CD4-positive, alpha-beta T cell (primary cell): Measurements from ENCODE around the gene COL23A1. TPM values are rescaled to one million over a fixed set of nuclear protein-coding genes. Genes with fewer than 3 reads are reported as not detected.

Experiments
- ATAC-seq: fragments of 200-7000 bp; cut with Tn5 transposase; one replicate; pipeline ENCODE4 v1.10.0; 2022; ENCODE audit warnings: mild to moderate bottlenecking; ENCODE audit not compliant: poor library complexity
- CTCF ChIA-PET: fragments of 350-600 bp; sonication (Branson Sonifier 250); formaldehyde crosslinking; loops from one replicate; lab custom pipeline; 2021; ENCODE audit warnings: antibody characterized with exemption, inconsistent platforms; lab: Charles Lee
- POLR2A ChIA-PET: fragments of 350-600 bp; sonication (Branson Sonifier 250); formaldehyde crosslinking; loops from one replicate; lab custom pipeline; 2021; ENCODE audit warnings: antibody characterized with exemption, inconsistent platforms; lab: Charles Lee
- DNase-seq, 14 experiments: peaks; one replicate each; pipeline ENCODE4 v3.0.0-alpha.2; 2013 to 2020; ENCODE audit warnings: mixed read lengths in 2 of 14
- H3K27ac ChIP-seq, 2 donors: one replicate each; pipeline versions ENCODE4 v1.5.1 to v1.7.0; 2013; ENCODE audit warnings: low read length in 2 of 2, low read depth in 1 of 2, mild to moderate bottlenecking in 1 of 2
- H3K27me3 ChIP-seq, 2 experiments: 1 replicate in 1 of 2; 2 replicates in 1 of 2; pipeline versions ENCODE4 v1.6.1 to v1.7.0; 2013; ENCODE audit warnings: low read length in 2 of 2, control low read depth in 1 of 2, mild to moderate bottlenecking in 1 of 2, moderate library complexity in 1 of 2; ENCODE audit not compliant: insufficient read depth in 2 of 2, control insufficient read depth in 1 of 2
- H3K36me3 ChIP-seq: one replicate; pipeline ENCODE4 v1.6.1; 2013; ENCODE audit warnings: low read length, control low read depth; ENCODE audit not compliant: insufficient read depth
- H3K4me1 ChIP-seq: one replicate; pipeline ENCODE4 v1.6.1; 2013; ENCODE audit warnings: low read length, control low read depth; ENCODE audit not compliant: insufficient read depth
- H3K4me3 ChIP-seq: one replicate; pipeline ENCODE4 v1.5.1; 2013; ENCODE audit warnings: mild to moderate bottlenecking, low read length, moderate library complexity
- H3K9me3 ChIP-seq, 2 experiments: 1 replicate in 1 of 2; 2 replicates in 1 of 2; pipeline versions ENCODE4 v1.6.1 to v1.7.0; 2013; ENCODE audit warnings: low read length in 2 of 2, mild to moderate bottlenecking in 2 of 2, control low read depth in 1 of 2, moderate library complexity in 1 of 2; ENCODE audit not compliant: control insufficient read depth in 1 of 2, insufficient read depth in 1 of 2
- H3K27ac Mint-ChIP-seq: one replicate; pipeline ENCODE4 v1.8.0; 2020; ENCODE audit warnings: mixed read lengths
- H3K27me3 Mint-ChIP-seq: one replicate; pipeline ENCODE4 v1.8.0; 2021; ENCODE audit warnings: mixed read lengths
- H3K36me3 Mint-ChIP-seq: one replicate; pipeline ENCODE4 v1.8.0; 2021; ENCODE audit warnings: low read depth, mixed read lengths
- H3K4me1 Mint-ChIP-seq: one replicate; pipeline ENCODE4 v1.8.0; 2021; ENCODE audit warnings: low read depth, mixed read lengths
- H3K4me3 Mint-ChIP-seq: one replicate; pipeline ENCODE4 v1.8.0; 2020; ENCODE audit warnings: mild to moderate bottlenecking, mixed read lengths
- H3K9me3 Mint-ChIP-seq: one replicate; pipeline ENCODE4 v1.8.0; 2020; ENCODE audit warnings: mixed read lengths
- CTCF ChIP-seq: fragments of 200-600 bp; IDR thresholded peaks from one replicate; pipeline ENCODE4 v1.8.0; 2022; ENCODE audit warnings: antibody characterized with exemption, mild to moderate bottlenecking
- intact Hi-C, 2 experiments: fragments of 100-400 bp; cut with DNase I in 1 of 2; cut with micrococcal nuclease in 1 of 2; formaldehyde crosslinking; loops; one replicate each; pipeline versions ENCODE4 v1.15.1 to v1.9.0; 2023 to 2025; cut with DNase I, micrococcal nuclease
- total RNA-seq, 174 experiments: library from RNA in 2 of 174; stranded (reverse) in 2 of 174; gene quantifications; one replicate each; pipeline ENCODE4 v1.2.3 and lab custom pipeline; 2021 to 2026

COL23A1 gene
- total RNA-seq, 2 experiments from 2014 or later: not detected

- Histone ChIP-seq H3K4me3 (no peak overlapping the region), H3K4me1 (no peaks in the 10 kb centered on the region), H3K36me3 (no peaks in the 10 kb centered on the region), H3K9me3 (no peaks in the 10 kb centered on the region), H3K27ac (no peak overlapping the region), H3K27me3 (no peaks in the 10 kb centered on the region)
- no peak for TF ChIP-seq CTCF
- DNase-seq (peak in 1 of 14 experiments; percentile 12), ATAC-seq (no peak)
- no peak overlapping the region for H3K4me3 Mint-ChIP-seq
- intact Hi-C loops: no loop called here
- ChIA-PET POLR2A (no interaction called here), CTCF (no interaction called here)
- no peaks in the 10 kb centered on the region for H3K4me1 Mint-ChIP-seq
- no peaks in the 10 kb centered on the region for H3K36me3 Mint-ChIP-seq
- no peaks in the 10 kb centered on the region for H3K9me3 Mint-ChIP-seq
- no peaks in the 10 kb centered on the region for H3K27me3 Mint-ChIP-seq
- H3K27ac Mint-ChIP-seq: no peak overlapping the region
These were observed 132.1 kb downstream of the COL23A1 start for GRCh38 chr5:178458140-178458539.

GRCh38 chr5:178457471-178457870 is 132.7 kb downstream of the COL23A1 start:
- ChIA-PET CTCF (no interaction called here), POLR2A (no interaction called here)
- no peak for TF ChIP-seq CTCF
- Histone ChIP-seq H3K27ac (no peak overlapping the region), H3K36me3 (no peaks in the 10 kb centered on the region), H3K4me3 (no peak overlapping the region), H3K27me3 (no peaks in the 10 kb centered on the region), H3K4me1 (no peaks in the 10 kb centered on the region), H3K9me3 (no peaks in the 10 kb centered on the region)
- Mint-ChIP-seq H3K4me3 (no peak overlapping the region), H3K27me3 (no peaks in the 10 kb centered on the region), H3K9me3 (no peaks in the 10 kb centered on the region), H3K27ac (no peak overlapping the region), H3K36me3 (no peaks in the 10 kb centered on the region), H3K4me1 (no peaks in the 10 kb centered on the region)
- ATAC-seq (no peak), DNase-seq (no peak)
- intact Hi-C loops: no loop called here

- H3K27ac Mint-ChIP-seq: no peak overlapping the region
- H3K4me1 Mint-ChIP-seq: no peaks in the 10 kb centered on the region
- Histone ChIP-seq H3K27me3 (no peaks in the 10 kb centered on the region), H3K36me3 (no peaks in the 10 kb centered on the region), H3K9me3 (no peaks in the 10 kb centered on the region), H3K4me3 (no peak overlapping the region), H3K4me1 (no peaks in the 10 kb centered on the region), H3K27ac (no peak overlapping the region)
- ChIA-PET POLR2A (no interaction called here), CTCF (no interaction called here)
- no peaks in the 10 kb centered on the region for H3K9me3 Mint-ChIP-seq
- intact Hi-C loops: no loop called here
- peaks cover 3% of the 10 kb centered on the region for H3K27me3 Mint-ChIP-seq
- no peak overlapping the region for H3K4me3 Mint-ChIP-seq
- H3K36me3 Mint-ChIP-seq: no peaks in the 10 kb centered on the region
- peak in 1 of 14 experiments; percentile 25 for DNase-seq
- no peak for ATAC-seq
- TF ChIP-seq CTCF: no peak
These were observed 134.7 kb downstream of the COL23A1 start for GRCh38 chr5:178455480-178455835.
